Amygdala (tissue), 56 donors: ENCODE data around the gene THAP9.
"Not testable (repeated sequence)": the region's sequence is repeated elsewhere in the genome, so short reads cannot be mapped to it uniquely, and the experiment has no call there.

ENCODE experiments used
- DNase-seq, 56 donors: peaks; one replicate each; lab custom pipeline; 2025; lab: John Stamatoyannopoulos, UW

Gene THAP9

GRCh38 chr4:82900411-82901182 is at the start of gene THAP9:
Gene THAP9, plus strand, starts transcription at chr4:82900735. Its CDS starts 68 bp downstream, at chr4:82900803.
- DNase-seq: peak; percentile 77 to 99 (median 98)

GRCh38 chr4:82851318-82851717 is 49.2 kb upstream of the THAP9 start:
- DNase-seq: no peak

- no peak for DNase-seq
These were observed 48.4 kb upstream of the THAP9 start for GRCh38 chr4:82851885-82852750.

DNA sequence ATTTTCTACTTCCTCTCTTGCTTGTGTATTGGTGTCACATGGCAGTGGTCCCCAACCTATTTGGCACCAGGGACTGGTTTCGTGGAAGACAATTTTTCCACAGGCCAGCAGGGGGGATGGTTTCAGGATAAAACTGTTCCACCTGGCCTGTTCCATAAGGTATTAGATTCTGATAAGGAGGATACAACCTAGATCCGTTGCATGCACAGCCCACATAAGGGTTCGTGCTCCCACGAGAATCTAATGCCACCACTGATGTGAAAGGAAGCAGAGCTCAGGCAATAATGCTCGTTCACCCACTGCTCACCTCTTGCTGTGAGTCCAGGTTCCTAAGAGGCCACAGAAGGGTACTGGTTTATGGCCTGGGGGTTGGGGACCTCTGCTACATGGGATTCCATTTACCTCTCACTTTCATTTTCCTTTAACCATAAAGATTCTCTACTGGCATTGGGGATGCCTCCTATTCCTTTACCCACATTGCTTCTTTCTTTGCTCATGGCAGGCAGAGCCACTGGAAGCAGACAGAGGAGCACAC is 47.7 kb upstream of the THAP9 start:
- no peak for DNase-seq

GRCh38 chr4:82860487-82860886 is 40.0 kb upstream of the THAP9 start:
- DNase-seq: not testable (repeated sequence)

- DNase-seq: no peak
These were observed 39.0 kb upstream of the THAP9 start for GRCh38 chr4:82861529-82861928.

GRCh38 chr4:82864336-82864979 is 36.1 kb upstream of the THAP9 start:
- no peak for DNase-seq

- DNase-seq: no peak
These were observed 34.9 kb upstream of the THAP9 start for GRCh38 chr4:82865592-82865991.

GRCh38 chr4:82866033-82866432 is 34.5 kb upstream of the THAP9 start:
- DNase-seq: not testable (repeated sequence)

- DNase-seq: no peak
These were observed 33.7 kb upstream of the THAP9 start for GRCh38 chr4:82866706-82867385.

DNA sequence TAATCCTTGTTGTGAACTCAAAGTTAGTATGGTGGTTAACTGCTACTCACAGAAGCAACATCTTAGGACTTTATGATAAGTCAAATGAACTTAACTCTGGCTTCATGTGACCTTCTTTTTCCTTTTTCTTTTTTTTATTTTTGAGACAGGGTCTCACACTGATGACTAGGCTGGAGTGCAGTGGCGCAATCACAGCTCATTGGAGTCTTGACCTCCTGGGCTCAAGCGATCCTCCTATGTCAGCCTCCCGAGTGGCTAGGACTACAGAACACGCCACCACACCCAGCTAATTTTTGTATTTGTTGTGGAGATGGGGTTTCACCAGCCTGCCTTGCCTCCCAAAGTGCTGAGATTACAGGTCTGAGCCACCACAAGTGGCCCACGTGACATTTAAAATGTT is 32.0 kb upstream of the THAP9 start:
- no peak for DNase-seq

DNA sequence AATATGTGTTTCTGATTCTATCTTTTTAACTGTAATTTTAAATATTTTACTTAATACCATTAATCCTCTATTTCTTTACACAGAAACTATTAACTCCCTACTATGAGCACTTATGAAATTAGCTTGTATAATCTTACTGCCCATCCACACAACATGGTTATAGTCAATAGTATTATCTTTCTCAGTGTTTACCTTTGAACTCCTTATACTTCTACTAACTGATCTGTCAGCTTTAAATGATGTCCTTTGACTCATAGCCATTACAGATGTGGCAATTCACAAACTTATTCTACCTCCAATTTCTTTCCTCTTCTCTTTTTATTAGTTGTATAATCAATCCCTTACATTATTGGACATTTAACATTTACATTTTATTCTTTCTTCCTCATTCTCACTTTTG is 15.1 kb upstream of the THAP9 start:
- DNase-seq: no peak

DNA sequence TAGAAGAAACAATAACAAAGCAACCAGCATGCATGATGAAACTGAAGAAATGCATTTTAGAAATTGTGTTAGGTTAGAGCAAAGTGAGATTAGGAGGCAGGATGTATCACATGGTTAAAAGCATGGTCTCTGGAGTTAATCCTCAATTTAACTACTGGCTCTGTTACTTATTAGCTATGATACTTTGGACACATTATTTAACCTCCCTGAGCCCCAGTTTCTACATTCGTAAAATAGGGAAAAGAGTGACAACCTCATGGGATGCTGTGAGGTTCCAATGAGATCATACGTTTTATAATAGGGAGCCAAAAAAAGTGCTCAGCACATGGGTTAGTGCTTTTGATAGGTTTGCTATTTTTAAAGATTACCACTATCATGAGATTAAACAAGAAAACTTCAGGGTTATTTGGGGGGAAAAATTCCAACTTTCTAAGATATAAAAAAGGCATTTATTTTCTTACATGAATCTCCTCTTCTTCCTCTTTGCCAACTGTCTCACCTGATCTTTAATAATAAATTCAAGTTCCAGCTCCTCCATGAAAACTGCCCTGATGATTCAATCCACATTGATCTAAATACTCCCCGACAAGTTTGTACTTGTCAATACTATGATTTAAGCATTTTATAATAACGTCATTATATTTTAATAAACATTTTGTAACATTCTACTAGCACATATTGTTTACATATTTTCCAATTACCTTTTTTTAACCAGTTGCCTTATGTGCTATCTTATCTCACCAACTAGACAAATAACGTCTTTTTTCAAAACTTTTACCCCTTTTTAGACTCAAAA is 14.2 kb upstream of the THAP9 start:
- no peak for DNase-seq

- DNase-seq: no peak
These were observed 11.2 kb upstream of the THAP9 start for GRCh38 chr4:82889287-82889686.

- DNase-seq: peak in 1 of 56 donors; percentile 33
These were observed 10.0 kb upstream of the THAP9 start for GRCh38 chr4:82890528-82890900.

DNA sequence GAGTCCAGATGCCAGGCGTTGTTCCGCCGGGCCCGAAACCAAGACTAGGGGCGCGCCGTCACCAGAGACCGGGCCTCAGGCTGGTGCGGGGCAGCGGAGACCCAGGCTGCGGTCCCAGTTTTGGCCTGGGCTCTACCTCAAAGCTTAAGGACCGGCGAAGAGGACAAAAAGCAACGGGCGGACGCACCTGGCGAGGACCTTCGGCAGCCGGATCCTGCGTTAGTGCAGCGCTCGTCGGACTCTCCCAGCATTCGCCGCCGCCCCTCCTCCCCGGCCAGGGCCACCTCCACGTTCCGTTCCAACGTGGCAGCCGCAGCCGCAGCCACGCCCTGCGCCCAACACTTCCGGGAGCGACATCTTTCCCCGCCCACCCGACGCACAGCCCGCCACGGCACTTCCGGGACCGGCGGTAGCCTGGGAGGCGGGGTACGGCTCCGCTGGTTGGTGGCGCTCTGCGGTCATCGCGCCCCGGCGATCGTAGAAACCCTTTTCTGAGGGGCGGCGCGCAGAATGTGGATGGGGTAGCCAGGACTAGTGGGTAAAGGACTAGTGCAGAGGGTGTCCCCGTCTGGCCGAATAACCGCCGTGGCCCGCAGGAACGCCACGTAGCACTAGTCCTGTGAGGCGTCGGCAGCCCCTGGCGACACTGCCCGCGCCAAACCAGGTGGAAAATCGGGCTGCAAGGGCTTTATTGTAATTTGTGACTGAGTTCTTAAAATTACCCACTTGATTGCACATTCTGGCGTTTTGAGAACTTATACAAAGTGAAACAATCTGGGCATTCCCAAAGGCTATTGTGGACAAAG is 9.4 kb upstream of the THAP9 start, which contains the start of gene SEC31A:
Gene SEC31A, minus strand, starts transcription at position 253 of the 806 bp plus-strand sequence. CDS start 9,217 bp downstream, outside the sequence.
- peak; percentile 57 to 96 (median 88) for DNase-seq

GRCh38 chr4:82891707-82892466 is 8.6 kb upstream of the THAP9 start:
- DNase-seq: no peak

DNA sequence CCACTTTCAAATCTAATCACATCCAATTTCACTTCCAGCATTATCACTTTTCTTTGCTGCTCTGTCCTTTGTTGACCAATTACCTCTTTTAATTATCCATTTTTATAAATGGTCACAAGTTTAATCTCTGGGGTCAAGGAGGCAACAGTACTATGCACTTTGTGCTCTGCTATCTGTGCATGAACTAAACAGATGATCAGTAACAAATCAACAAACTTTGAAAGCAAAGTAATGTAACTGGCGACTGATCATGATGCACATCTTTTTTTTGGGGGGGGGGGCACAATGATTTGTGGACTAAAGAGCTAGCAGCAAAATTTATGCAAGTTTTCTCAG is 8.1 kb upstream of the THAP9 start:
- DNase-seq: no peak
